GM19328 (cell line): ENCODE measurements around the gene TBL1XR1.
"Not testable (repeated sequence)": the region's sequence is repeated elsewhere in the genome, so short reads cannot be mapped to it uniquely, and the experiment has no call there.

Experiments
- ATAC-seq: cut with Tn5 transposase; IDR thresholded peaks from one replicate; pipeline ENCODE4 v1.9.1; 2021; ENCODE audit warnings: mild to moderate bottlenecking, moderate library complexity; ENCODE audit not compliant: unreplicated experiment

Gene TBL1XR1

GRCh38 chr3:177037241-177037640, 160.0 kb downstream of the TBL1XR1 start:
- ATAC-seq, result no peak

GRCh38 chr3:177035676-177036075, 161.6 kb downstream of the TBL1XR1 start:
- ATAC-seq, result no peak

- ATAC-seq, result no peak
These were observed 162.3 kb downstream of the TBL1XR1 start for GRCh38 chr3:177034832-177035475.

- ATAC-seq, result no peak
These were observed 170.6 kb downstream of the TBL1XR1 start for GRCh38 chr3:177026505-177027277.

GRCh38 chr3:177015881-177016280, 181.4 kb downstream of the TBL1XR1 start:
- no peak for ATAC-seq

- no peak for ATAC-seq
These were observed 183.5 kb downstream of the TBL1XR1 start for GRCh38 chr3:177013681-177014280.

GRCh38 chr3:177005718-177006405, 191.4 kb downstream of the TBL1XR1 start:
- ATAC-seq, result no peak

GRCh38 chr3:177000159-177000558, 197.1 kb downstream of the TBL1XR1 start:
- not testable (repeated sequence) for ATAC-seq

GRCh38 chr3:176995946-176996345, 201.3 kb downstream of the TBL1XR1 start:
- ATAC-seq, result no peak

- no peak for ATAC-seq
These were observed 202.1 kb downstream of the TBL1XR1 start for GRCh38 chr3:176994891-176995781.

- no peak for ATAC-seq
These were observed 202.9 kb downstream of the TBL1XR1 start for GRCh38 chr3:176994393-176994792.

GRCh38 chr3:176992978-176993377, 204.3 kb downstream of the TBL1XR1 start:
- ATAC-seq, result no peak

- ATAC-seq, result no peak
These were observed 204.7 kb downstream of the TBL1XR1 start for GRCh38 chr3:176992565-176992964.

GRCh38 chr3:176988795-176989194, 208.5 kb downstream of the TBL1XR1 start:
- no peak for ATAC-seq

- ATAC-seq, result no peak
These were observed 209.2 kb downstream of the TBL1XR1 start for GRCh38 chr3:176987901-176988650.

- ATAC-seq, result no peak
These were observed 218.8 kb downstream of the TBL1XR1 start for GRCh38 chr3:176978441-176978840.

GRCh38 chr3:176977331-176977730, 220.0 kb downstream of the TBL1XR1 start:
- ATAC-seq, result no peak

- no peak for ATAC-seq
These were observed 220.7 kb downstream of the TBL1XR1 start for GRCh38 chr3:176976586-176976985.

GRCh38 chr3:176974279-176974678, 223.0 kb downstream of the TBL1XR1 start:
- ATAC-seq, result no peak
